ENCODE results near the gene LUZP2. TPM values are rescaled to one million over a fixed set of nuclear protein-coding genes. Genes with fewer than 3 reads are reported as not detected.

The LUZP2 gene
- total and polyA plus RNA-seq, 2 of the 8 experiments (the other 6 are each of a cell fraction or from before 2014, with no cell fraction given) = 0.79 to 1.5 TPM

GRCh38 chr11:24592360-24592759 is 95.5 kb downstream of the LUZP2 start (continued):
- TF ChIP-seq BACH1 (IDR thresholded peaks at IDR 0.05; ENCODE audit: low read length) (no peak), SAP30 (IDR thresholded peaks at IDR 0.05; ENCODE audit: insufficient read depth, insufficient replicate concordance, low read length) (no peak), KDM5A (IDR thresholded peaks at IDR 0.05; ENCODE audit: low read length) (no peak)
- TF ChIP-seq, protein P1, sequence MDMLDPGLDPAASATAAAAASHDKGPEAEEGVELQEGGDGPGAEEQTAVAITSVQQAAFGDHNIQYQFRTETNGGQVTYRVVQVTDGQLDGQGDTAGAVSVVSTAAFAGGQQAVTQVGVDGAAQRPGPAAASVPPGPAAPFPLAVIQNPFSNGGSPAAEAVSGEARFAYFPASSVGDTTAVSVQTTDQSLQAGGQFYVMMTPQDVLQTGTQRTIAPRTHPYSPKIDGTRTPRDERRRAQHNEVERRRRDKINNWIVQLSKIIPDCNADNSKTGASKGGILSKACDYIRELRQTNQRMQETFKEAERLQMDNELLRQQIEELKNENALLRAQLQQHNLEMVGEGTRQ (IDR thresholded peaks at IDR 0.05; ENCODE audit: low read length) = no peak

Measured in H1 (cell line).